IPS-NIHi7 (cell line): ENCODE data around the gene JPH3.

Experiments used
- DNase-seq: peaks from one replicate; pipeline ENCODE4 v3.0.0; 2012; ENCODE audit warnings: mixed read lengths; ENCODE audit errors: extremely low spot score

The JPH3 gene

DNA sequence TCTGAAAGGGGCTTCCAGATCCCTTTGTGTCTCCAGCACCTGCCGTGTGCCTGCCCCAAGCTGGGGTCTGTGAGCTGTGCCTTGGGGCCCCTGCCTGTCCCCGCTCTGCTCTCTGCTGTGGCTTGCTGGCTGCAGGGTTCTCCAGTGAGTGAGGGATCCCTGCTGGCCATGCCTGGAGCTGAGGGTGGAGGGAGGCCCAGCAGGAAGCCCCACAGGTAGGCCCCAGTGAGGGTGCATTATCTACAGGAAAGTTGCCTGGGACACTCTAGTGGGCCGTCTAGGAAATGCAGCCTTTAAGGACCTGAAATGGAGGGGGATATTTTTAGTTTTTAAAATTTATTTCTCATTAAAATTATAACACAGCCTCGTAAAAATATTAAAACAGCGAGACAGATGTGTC lies 50.9 kb downstream of the JPH3 start:
- DNase-seq, result no peak

DNA sequence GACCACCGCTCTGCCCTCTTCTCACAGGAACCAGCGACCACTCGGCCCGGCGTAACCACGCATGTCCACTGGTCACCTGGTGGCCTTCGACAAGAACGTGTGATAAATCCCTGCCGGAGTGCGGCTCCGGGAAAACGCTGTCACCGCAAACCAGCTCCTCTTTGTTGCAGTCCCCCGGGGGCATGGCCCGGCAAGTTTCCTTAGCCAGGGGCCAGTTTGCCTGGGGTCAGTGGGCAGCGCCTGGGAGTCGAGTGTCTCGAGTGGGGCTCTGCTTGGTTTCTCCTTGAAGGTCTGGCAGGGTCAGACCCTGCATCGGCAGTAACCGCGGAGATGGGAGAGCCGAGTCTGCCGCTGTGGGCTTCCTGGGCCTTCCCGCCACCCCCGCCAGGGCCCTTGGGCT lies 52.5 kb downstream of the JPH3 start:
- DNase-seq, result no peak

DNA sequence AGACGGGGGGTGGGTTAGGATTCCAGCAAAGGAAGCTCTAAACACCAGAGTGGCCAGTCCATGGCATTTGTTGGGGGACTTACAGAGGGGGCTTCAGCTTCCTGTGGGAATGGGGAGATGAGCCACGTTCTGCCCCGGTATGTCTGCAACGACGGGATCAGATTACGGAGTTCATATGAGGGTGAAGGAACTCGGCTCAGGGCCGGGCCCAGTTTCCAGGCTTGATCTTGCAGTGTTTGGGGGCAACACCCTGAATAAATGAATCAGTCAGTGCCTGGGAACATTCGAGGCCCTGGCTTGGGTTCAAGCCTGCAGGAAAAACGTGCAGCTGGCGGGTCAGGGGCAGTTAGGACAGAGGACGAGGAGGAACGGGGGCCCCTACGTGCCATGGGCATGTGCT lies 54.0 kb downstream of the JPH3 start:
- no peak for DNase-seq

DNA sequence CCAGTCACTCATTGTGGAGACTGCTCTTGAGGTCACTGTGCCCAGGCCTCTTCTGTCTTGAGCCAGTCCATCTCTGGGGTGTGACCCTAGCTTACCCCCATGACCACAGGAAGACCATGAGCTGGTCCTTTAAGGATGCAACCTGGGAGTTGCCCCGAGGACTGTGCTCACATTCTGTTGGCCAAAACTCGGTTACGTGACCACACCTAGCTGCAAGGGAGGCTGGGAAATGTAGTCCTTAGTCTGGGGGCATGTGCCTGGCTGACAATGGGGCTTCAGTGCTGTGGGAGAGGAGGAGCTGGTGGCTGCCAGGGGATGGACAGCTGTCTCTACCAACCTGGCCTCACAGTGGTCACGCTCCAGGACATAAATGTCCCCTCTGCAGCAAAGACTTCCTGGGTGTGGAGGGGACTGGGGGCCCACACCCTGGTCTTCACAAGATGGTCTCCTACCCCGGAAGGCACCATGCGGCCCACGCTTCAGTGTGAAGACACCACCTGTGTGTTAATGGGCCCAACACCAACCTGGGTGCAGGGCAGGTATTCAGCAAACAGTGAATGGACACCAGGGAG lies 55.4 kb downstream of the JPH3 start:
- peak; percentile 65 for DNase-seq

DNA sequence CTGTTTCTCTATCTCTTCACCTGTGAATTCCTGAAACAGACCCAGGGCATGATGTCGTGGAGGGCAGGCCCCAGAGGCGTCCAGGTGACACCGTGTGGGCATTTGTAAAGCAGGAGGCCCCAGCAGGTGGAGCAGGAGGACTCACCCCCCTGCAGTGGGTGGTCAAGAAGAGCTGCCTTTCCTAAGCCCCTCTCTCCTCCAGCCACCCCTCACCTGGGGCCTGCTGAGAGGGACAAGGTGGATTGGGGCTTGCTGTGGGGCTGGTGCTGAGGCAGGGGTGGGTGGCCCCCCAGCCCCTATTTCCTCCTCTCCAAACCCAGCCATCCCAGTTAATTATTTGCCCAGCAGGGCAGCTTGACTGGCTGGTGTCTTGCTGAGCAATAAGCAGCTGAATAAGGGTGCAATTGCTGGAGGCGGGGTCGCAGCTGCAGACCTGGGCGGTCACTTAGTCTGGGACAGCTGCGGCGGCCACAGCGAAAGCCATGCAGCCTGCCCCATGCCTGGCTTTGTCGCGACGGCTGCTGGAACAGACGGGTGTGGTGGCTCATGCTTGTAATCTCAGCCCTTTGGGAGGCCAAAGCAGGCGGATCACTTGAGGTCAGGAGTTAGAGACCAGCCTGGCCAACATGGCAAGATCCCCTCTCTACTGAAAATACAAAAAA lies 56.4 kb downstream of the JPH3 start:
- DNase-seq, result no peak

DNA sequence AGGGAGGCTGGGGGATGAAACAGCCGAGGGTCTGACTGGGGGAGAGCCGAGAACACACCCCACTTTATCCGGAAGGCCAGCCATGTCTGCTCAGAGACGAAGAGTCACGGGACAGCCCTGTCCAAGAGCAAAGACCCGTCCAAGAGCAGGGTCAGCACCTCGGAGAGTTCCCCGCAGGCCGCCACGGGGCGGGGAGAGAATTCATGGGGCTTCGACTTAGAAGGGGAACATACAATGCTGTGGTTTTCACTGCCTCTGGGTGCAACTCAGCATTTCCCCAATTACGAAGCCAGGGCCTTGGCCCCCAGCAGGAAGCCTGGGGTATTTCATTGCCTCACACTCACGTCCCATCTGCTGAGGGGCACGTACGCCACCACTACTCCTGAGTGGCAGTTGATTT lies 59.3 kb downstream of the JPH3 start:
- DNase-seq, result peak; percentile 92

DNA sequence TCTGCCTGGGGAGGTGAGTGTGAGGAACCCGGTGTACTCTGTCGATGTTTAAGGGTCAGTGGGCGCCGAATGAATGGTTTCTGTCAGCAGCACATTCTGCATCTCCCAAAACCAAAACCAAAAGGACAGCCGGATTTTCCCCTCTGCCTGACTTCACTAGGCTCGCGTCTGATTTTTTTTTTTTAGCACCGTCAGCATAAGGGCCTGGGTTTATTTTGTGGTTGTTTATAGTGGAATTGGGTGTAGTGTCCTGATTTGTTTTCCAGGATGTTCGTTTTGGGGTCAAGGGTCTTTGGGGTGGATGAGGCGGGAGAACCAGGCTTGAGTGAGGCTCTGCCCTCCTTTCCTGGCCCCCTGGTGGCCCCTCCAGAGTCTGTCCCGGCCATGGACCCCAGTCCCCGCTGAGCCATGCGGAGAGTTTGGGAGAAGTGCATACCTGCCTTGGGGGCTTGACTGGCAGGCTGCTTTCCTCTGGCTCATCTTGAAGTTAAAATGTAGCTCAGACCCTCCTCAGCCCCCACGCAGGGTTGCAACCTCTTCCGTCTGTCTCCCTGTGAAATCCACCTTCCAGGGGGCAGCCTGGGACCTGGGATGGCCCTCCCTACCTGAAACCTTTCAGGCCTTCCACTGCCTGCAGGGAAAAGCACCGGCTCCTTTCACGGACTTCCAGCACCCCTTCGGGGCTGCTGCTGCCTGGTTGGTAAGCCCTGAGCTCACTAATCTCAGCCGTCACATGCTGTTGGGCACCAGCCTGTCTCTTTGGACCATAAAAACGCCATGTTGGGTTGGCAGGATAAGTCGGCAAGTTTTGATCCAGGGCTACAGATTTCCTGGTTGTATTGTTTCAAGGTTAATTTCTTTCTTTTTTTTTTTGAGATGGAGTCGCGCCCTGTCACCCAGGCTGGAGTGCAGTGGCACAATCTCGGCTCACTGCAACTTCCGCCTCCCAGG lies 60.2 kb downstream of the JPH3 start:
- DNase-seq, result peak; percentile 45

DNA sequence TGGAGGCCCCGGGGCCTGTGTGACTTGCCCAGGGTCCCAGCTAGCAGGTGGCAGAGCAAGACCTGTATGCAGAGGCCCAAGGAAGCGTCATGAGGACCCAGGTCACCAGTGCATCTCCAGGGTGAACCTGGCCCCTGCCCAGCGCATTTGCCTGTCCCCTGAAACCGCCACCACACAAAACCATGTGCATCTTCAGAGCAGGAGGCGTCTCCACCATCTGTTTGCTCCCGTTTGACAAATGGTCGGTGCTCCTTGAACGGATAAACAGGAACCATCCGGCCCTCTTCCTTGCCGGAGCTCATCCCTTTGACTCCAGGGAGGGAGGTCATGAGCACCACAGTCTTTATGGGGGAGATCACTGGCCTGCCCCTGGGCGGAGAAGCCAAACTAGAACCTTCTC lies 62.5 kb downstream of the JPH3 start:
- no peak for DNase-seq

DNA sequence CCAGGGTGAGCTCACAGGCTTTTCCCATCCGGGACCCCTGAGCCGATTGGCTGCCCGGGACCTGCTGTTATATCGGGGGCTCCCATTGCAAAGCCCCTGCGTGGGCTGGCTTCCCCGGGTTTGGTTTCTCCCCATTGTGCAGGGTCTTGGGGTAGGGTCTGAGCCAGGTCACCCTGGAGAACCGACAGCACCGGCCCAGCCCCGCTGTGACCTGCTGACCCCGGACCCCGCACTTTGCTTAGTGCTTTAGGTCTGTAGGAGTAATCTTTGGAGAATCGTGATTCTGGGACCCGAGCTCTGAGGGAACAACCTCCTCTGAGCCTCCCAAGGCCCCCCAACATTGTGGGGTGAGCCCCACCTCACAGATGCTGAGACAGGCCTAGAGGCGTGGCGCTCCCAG lies 62.9 kb downstream of the JPH3 start:
- no peak for DNase-seq

DNA sequence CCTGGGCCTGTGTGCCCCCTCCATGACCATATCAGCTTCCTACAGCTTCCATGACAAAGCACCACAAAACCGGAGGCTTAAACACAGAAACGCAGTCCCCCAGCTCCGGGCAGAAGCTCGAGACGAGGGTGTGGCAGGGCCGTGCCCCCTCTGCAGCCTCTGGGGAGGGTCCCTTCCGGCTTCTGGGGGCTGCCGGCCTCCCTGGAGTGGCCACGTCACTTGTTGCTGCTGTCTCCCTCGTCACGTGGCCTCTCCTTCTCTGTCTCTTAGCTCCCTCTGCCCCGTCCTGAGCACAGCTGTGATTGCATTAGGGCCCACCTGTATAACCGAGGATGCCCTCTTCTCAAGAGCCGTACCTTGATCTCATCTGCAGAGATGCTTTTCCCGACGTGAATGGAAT lies 64.6 kb downstream of the JPH3 start:
- no peak for DNase-seq

DNA sequence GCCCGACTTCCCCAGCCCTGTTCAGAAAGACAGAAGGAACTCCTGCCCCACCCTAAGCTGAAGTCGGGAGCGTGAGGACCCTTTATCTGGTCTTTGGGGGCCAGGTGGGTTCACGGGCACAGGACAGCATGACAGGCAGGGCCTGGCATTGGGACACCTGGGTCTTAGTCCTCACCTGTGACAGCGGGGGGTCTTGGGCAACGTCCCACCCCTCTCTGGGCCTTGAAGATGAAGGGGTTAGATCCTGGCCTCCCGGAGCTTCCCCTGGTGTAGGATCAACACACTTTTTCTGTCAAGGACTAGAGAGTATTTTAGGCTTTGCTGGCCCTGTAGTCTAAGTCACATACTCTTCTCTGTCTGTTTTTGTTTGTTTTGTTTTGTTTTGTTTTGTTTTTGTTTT lies 65.1 kb downstream of the JPH3 start:
- no peak for DNase-seq

DNA sequence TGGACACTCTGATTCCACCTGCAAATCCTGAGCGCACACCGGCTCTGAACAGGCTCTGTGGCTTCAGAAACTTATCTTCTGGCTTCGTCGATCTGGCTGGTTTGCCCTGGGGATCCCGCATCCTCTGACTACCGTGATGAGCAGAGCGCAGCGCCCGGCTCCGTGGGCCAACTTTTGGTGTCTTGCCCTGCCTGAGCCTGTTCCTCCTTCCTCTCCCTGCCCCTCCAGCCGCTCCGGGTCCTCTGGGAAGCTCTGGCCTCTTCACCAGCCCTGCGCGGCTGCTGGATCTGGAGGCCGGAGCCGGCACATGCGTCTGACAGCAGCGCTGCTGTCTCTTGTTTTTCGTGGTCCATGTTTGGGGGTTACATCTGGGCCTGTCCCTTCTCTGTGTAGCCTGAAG lies 65.6 kb downstream of the JPH3 start:
- no peak for DNase-seq

DNA sequence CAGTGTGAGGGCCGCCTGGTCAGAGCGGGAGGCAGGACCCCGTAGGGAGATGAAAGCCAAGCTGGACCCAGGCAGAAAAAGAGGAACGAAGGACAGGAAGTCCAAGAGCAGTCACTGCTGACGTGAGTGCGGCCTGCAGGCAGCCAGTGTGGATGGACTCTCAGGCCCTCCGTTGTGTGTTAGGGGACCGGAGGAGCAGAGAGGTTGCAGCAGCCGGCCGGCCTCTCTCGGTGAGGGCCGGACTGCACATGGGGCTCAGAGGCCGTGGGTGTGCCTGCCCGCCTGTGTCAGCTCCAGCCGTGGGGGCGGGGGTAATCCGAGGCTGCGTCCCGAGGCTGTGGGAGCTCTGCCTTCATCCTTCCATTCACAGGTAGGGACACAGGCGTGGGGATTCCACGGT lies 67.4 kb downstream of the JPH3 start:
- no peak for DNase-seq

DNA sequence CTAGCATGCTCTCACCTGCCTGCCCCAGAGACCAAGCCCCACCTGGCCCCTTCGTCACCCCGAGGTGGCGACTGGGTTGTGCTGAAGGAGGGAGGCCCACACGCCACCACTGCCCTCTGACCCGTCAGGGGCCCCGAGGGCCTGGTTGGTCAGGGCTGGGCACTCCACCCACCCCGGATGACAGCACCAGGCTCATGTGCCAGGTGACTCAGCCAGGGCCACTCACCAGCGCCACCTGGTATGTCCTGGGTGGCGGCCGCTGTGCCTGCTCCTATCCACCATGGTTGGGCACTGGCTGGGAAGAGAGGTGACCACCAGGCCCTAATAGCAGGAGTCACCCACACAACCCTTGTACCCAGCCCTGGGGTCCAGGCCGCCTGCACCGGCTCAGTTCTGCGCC lies 68.9 kb downstream of the JPH3 start:
- DNase-seq, result no peak

DNA sequence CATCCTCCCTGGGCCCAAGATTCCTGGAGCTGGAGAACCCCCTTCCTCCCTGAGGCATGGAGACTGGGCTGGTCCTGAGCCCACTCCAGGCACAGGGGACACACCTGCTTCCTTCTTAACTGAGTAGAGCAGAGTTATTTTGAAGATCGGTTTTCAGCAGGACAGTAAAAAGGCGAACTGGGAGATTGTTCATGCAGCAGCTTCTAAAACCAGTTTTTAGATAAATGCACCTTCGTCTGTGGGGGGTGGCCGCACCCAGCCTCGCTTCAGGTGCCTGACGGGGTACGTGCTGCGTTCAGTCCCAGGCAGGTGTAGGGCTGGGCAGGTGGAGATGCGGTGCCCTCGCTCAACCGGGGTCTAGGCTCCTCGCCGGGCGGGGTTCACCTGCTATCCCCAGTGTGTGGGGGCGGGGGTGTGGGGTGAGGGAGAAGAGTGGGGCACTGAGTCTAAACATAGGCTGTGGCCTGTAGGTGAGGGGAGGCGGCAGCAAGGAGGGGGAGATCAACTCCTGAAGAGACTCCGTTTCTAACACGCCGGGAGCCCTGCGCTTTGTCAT lies 69.5 kb downstream of the JPH3 start:
- DNase-seq, result no peak

DNA sequence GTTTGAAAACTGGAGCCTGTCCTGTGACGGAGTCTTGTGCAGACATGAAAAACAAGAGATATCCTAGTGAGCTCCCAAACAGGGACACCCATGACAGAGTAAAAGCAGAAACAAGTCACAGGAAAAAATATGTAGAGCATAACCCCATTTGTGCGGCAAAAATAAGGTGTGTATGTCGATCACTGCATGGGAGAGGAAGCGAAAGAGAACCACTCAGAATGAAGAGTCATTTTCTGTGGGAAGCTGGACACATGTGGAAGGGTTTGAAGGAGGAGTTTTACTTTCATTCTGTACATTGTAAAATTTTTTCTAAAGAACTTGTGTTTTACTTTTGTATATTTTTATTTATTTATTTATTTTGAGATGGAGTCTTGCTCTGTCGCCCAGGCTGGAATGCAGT lies 72.1 kb downstream of the JPH3 start:
- no peak for DNase-seq

DNA sequence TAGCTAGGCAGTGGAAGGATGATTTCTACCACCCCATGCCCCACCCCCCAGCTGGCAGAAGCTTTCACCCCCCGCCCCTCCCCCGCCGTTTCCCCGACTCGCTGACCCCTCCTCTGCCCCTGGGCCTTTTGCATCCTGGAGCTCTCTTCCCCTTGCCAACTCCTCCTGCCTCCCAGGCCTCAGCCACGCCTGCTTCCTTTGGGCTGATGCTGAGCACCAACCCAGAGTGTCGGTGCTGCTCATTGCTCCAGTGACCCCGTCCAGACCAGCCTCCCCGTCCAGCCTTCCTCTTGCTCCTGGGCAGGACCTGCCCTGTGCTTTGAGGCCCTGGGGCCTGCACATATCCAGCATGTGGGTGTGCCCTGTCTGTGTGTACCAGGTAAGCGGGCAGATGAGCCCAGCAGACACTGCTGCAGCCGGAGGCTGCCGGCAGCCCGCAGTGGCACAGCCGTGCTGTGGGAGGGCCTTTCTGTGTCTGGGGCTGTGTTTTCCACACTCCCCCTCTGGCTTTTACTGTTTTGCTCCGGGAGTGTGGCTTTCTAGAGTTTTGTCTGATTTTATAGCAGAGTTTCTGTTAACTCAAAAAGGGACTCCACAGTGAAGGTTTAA lies 72.9 kb downstream of the JPH3 start:
- peak; percentile 65 for DNase-seq

DNA sequence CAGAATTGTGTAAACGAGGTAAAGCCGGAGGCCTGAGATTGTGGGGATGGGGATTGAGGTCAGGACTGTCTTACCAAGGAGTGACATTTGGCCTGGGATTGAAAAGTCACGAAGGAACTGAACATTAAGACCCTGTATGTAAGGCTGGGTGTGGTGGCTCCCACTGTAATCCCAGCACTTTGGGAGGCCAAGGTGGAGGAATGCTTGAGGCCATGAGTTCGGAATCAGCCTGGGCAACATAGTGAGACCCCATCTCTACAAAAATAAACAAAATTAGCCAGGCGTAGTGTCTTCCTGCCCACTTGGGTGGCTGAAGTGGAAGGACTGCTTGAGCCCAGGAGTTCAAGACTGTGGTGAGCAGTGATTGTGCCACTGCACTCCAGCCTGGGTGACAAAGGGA lies 75.5 kb downstream of the JPH3 start:
- no peak for DNase-seq

DNA sequence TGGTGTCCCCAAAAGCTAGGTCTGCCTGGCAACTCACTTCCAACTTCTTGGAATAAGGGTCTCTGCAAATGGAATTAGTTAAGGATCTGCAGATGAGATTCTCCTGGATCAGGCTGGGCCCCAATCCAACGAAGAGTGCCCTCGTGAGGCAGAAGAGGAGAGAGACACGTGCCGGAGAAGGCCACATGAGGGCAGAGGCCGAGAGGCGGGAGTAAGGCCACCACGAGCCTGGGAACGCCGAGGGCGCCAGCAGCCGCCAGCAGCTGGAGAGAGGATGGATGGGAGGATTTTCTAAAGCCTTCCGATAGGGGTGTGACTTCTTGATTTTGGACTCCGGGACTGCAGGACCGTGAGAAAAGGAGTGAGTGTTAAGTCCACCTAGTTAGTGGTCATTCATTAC lies 76.3 kb downstream of the JPH3 start:
- no peak for DNase-seq

DNA sequence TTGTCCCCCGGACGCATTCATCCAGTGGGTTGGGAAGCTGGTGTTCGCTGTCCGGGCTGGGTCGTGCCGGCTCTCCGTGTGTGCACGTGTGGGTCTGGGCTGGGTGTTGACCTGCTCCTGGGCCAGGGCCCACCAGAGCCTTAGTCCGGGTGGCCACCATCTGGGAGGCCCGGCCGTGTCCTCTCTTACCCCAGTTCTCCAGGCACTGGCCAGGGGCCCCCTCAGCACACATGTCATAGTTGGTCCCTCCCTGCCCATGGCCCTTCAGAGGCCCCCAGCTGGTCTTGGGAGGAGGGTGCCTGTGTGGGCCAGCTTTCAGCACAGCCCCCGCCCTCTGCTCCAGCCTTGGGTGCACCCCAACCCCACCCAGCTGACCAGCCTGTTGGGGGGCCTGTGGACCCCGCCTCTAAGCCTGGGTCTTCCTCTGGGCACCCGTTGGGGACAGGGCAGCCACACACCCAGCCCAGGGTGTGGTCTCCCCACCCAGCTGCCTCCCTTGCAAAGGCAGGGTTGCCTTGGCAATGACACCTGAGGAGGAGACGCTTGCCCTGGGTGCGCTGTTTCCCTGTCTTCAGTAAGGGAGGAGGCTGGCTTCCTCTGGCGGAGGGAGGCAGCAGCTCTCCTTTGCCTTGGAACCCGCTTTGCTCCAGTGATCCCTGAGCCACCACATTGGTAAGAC lies 77.4 kb downstream of the JPH3 start:
- DNase-seq, result no peak

DNA sequence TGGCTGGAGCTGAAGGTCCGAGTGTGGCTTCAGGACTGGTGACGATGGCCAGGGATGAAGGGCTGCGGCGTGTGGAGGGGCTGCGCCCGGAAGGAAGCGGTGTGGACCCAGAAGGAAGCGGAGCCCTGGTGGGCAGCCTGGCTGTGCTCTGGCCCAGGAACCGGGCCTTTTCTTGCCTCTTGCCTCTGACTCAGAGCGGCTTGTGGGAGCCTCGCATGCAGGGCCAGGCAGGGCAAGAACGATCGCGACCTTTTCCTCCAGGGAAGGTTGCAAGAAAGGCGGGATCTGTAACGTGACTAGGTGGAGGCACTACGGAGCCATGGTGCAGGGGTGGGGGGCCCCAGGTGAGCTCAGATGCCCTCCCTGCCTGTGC lies 78.0 kb downstream of the JPH3 start:
- DNase-seq, result no peak
